Spleen (tissue), 11 donors: ENCODE measurements around the gene PLXNC1. TPM values are rescaled to one million over a fixed set of nuclear protein-coding genes. Genes with fewer than 3 reads are reported as not detected.

Experiments
- DNase-seq: peaks from one replicate; pipeline ENCODE4 v3.0.0-alpha.2; 2020
- H3K27ac ChIP-seq, 8 donors: fragments of 200-600 bp; sonication (generic) in 7 of 8; 1 replicate in 4 of 8; 2 replicates in 4 of 8; pipeline versions ENCODE4 v1.5.0 to v1.8.0; 2016 to 2021; ENCODE audit warnings: inconsistent platforms in 4 of 8, mild to moderate bottlenecking in 4 of 8, moderate library complexity in 1 of 8
- H3K27me3 ChIP-seq, 7 donors: fragments of 200-600 bp; sonication (generic) in 6 of 7; replicated peaks in 1 of 7; 1 replicate in 4 of 7; 2 replicates in 3 of 7; pipeline versions ENCODE4 v1.5.0 to v1.8.0; 2016 to 2021; ENCODE audit warnings: inconsistent platforms in 3 of 7, mild to moderate bottlenecking in 1 of 7
- H3K36me3 ChIP-seq, 6 donors: fragments of 200-600 bp; sonication (generic) in 5 of 6; 1 replicate in 4 of 6; 2 replicates in 2 of 6; pipeline versions ENCODE4 v1.5.0 to v1.8.0; 2016 to 2021; ENCODE audit warnings: inconsistent platforms in 2 of 6
- H3K4me1 ChIP-seq, 6 donors: fragments of 200-600 bp; sonication (generic) in 5 of 6; 1 replicate in 3 of 6; 2 replicates in 3 of 6; pipeline versions ENCODE4 v1.5.0 to v1.8.0; 2016 to 2021; ENCODE audit warnings: inconsistent platforms in 3 of 6
- H3K4me3 ChIP-seq, 8 donors: fragments of 200-600 bp; sonication (generic) in 7 of 8; 1 replicate in 4 of 8; 2 replicates in 4 of 8; pipeline versions ENCODE4 v1.5.0 to v1.8.0; 2016 to 2021; ENCODE audit warnings: inconsistent platforms in 4 of 8, mild to moderate bottlenecking in 4 of 8, moderate library complexity in 2 of 8
- H3K9me3 ChIP-seq, 8 donors: fragments of 200-600 bp; sonication (generic) in 7 of 8; 1 replicate in 4 of 8; 2 replicates in 4 of 8; pipeline versions ENCODE4 v1.5.0 to v1.8.0; 2016 to 2021; ENCODE audit warnings: inconsistent platforms in 4 of 8
- POLR2A ChIP-seq, 3 donors: fragments of 450-650 bp; IDR thresholded peaks; one replicate each; pipeline ENCODE4 v1.5.1; 2017; ENCODE audit warnings: antibody characterized with exemption in 3 of 3, mild to moderate bottlenecking in 1 of 3
- POLR2AphosphoS5 ChIP-seq, 3 donors: sonication (generic); formaldehyde crosslinking; IDR thresholded peaks; one replicate each; pipeline ENCODE4 v1.5.1; 2017; ENCODE audit warnings: antibody characterized with exemption in 3 of 3
- WGBS, 5 donors: extraction: QIAGEN DNeasy Blood & Tissue Kit in 3 of 5; methylation state at CpG; one replicate each; pipeline versions ENCODE4 v1.1.5 to v1.1.7; 2013 to 2018; 5-methylcytosine and 5-hydroxymethylcytosine counted together
- intact Hi-C: fragments of 100-400 bp; cut with DNase I; formaldehyde crosslinking; loops from one replicate; pipeline ENCODE4 v1.15.0; 2023; ENCODE audit warnings: low total_unique reads
- polyA plus RNA-seq, 3 donors: library from polyadenylated mRNA; stranded (reverse); fragments of 200-250 nt; gene quantifications; one replicate each; pipeline ENCODE4 v1.2.1, GENCODE V29; 2013
- total RNA-seq, 7 donors: library from RNA; depleted of rRNA in 3 of 7; stranded (reverse); fragments of >200 nt in 3 of 7; fragmentation: NEBNext Ultra II Directional in 4 of 7; extraction: Animal tissue kit (Norgen Biotek cat#: 25700) in 4 of 7; gene quantifications; one replicate each; pipeline versions ENCODE4 v1.1.0 to v1.2.1, GENCODE V29; 2016 to 2021
- TF ChIP-seq, protein P1 (sequence below), 11 experiments: fragments of 200-600 bp in 7 of 11; fragments of 450-650 bp in 4 of 11; sonication (generic) in 4 of 11; IDR thresholded peaks in 8 of 11; conservative IDR thresholded peaks in 3 of 11; 1 replicate in 7 of 11; 2 replicates in 4 of 11; pipeline versions ENCODE4 v1.4.0 to v1.8.0; 2016 to 2021; ENCODE audit warnings: antibody characterized with exemption in 11 of 11, inconsistent platforms in 4 of 11, mild to moderate bottlenecking in 1 of 11
- donor health status: healthy with polysubstance abuse.
- donor health status: DM: no; HTN: no; CAD: no; lungs with moderate emphysema.
- donor health status: DM: no; HTN: no; CAD: no.
- donor health status: Bipolar disorder and iron deficiency.
- donor health status: healthy.
- donor health status: DM: no; HTN: no; CAD: no.
- donor health status: DM: yes; HTN: yes; CAD: no.

PLXNC1 gene
- total and polyA plus RNA-seq, 10 donors = 6.8 to 138 (median 69.7) TPM

- Histone ChIP-seq H3K4me3 (no peak overlapping the region), H3K4me1 (peaks cover 0 to 27% (median 12%) of the 10 kb centered on the region in 6 donors), H3K27me3 (no peaks in the 10 kb centered on the region), H3K9me3 (no peaks in the 10 kb centered on the region), H3K36me3 (peaks cover 0 to 87% (median 25%) of the 10 kb centered on the region in 6 donors), H3K27ac (no peak overlapping the region)
- no peak for DNase-seq
- intact Hi-C loops = no loop called here
- 75 to 92% (median 83%) methylated on average over 8 of the region's 8 CpGs for WGBS, 5 donors
- TF ChIP-seq, protein P1, sequence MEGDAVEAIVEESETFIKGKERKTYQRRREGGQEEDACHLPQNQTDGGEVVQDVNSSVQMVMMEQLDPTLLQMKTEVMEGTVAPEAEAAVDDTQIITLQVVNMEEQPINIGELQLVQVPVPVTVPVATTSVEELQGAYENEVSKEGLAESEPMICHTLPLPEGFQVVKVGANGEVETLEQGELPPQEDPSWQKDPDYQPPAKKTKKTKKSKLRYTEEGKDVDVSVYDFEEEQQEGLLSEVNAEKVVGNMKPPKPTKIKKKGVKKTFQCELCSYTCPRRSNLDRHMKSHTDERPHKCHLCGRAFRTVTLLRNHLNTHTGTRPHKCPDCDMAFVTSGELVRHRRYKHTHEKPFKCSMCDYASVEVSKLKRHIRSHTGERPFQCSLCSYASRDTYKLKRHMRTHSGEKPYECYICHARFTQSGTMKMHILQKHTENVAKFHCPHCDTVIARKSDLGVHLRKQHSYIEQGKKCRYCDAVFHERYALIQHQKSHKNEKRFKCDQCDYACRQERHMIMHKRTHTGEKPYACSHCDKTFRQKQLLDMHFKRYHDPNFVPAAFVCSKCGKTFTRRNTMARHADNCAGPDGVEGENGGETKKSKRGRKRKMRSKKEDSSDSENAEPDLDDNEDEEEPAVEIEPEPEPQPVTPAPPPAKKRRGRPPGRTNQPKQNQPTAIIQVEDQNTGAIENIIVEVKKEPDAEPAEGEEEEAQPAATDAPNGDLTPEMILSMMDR (IDR thresholded peaks at IDR 0.05 in 8 of 11, conservative IDR thresholded peaks at IDR 0.05 in 3 of 11) = no peak
- TF ChIP-seq POLR2AphosphoS5 (IDR thresholded peaks at IDR 0.05) (no peak), POLR2A (IDR thresholded peaks at IDR 0.05) (no peak)
Measured at GRCh38 chr12:94228488-94228907, 80.1 kb downstream of the PLXNC1 start.

GRCh38 chr12:94229902-94230301 is 81.5 kb downstream of the PLXNC1 start:
- WGBS, 5 donors = 83 to 91% (median 89%) methylated on average over 4 of the region's 4 CpGs

GRCh38 chr12:94230357-94230905 is 82.1 kb downstream of the PLXNC1 start:
- TF ChIP-seq POLR2A (IDR thresholded peaks at IDR 0.05) = no peak
- no peak for TF ChIP-seq POLR2AphosphoS5 (IDR thresholded peaks at IDR 0.05)
- TF ChIP-seq, protein P1 (IDR thresholded peaks at IDR 0.05 in 8 of 11, conservative IDR thresholded peaks at IDR 0.05 in 3 of 11) = no peak
- H3K27me3 ChIP-seq = no peaks in the 10 kb centered on the region
- intact Hi-C loops = no loop called here
- H3K27ac ChIP-seq = peak overlapping the region in 1 of 8 donors; percentile 21
- 44 to 82% (median 67%) methylated on average over 2 of the region's 2 CpGs for WGBS, 5 donors
- no peak overlapping the region for H3K4me3 ChIP-seq
- H3K36me3 ChIP-seq = peaks cover 0 to 71% (median 18%) of the 10 kb centered on the region in 6 donors
- no peaks in the 10 kb centered on the region for H3K9me3 ChIP-seq
- DNase-seq = no peak
- H3K4me1 ChIP-seq = peaks cover 0 to 35% (median 12%) of the 10 kb centered on the region in 6 donors

More at GRCh38 chr12:94229902-94230301, 81.5 kb downstream of the PLXNC1 start:
- TF ChIP-seq, protein P1 (IDR thresholded peaks at IDR 0.05 in 8 of 11, conservative IDR thresholded peaks at IDR 0.05 in 3 of 11) = no peak
- no peak for TF ChIP-seq POLR2A (IDR thresholded peaks at IDR 0.05)
- TF ChIP-seq POLR2AphosphoS5 (IDR thresholded peaks at IDR 0.05) = no peak
- peaks cover 0 to 30% (median 12%) of the 10 kb centered on the region in 6 donors for H3K4me1 ChIP-seq
- no peak for DNase-seq
- peaks cover 0 to 73% (median 19%) of the 10 kb centered on the region in 6 donors for H3K36me3 ChIP-seq
- intact Hi-C loops = no loop called here
- peak overlapping the region in 1 of 8 donors; percentile 21 for H3K27ac ChIP-seq
- H3K4me3 ChIP-seq = no peak overlapping the region
- no peaks in the 10 kb centered on the region for H3K9me3 ChIP-seq
- no peaks in the 10 kb centered on the region for H3K27me3 ChIP-seq

- peaks cover 0 to 35% (median 12%) of the 10 kb centered on the region in 6 donors for H3K4me1 ChIP-seq
Measured at GRCh38 chr12:94231709-94232108, 83.3 kb downstream of the PLXNC1 start.

More at GRCh38 chr12:94231709-94232108, 83.3 kb downstream of the PLXNC1 start:
- no peak for TF ChIP-seq POLR2AphosphoS5 (IDR thresholded peaks at IDR 0.05)
- TF ChIP-seq POLR2A (IDR thresholded peaks at IDR 0.05) = no peak
- TF ChIP-seq, protein P1 (IDR thresholded peaks at IDR 0.05 in 8 of 11, conservative IDR thresholded peaks at IDR 0.05 in 3 of 11) = no peak
- no peak for DNase-seq
- H3K9me3 ChIP-seq = no peaks in the 10 kb centered on the region
- peak overlapping the region in 1 of 8 donors; percentile 2 for H3K27ac ChIP-seq
- WGBS, 5 donors = 45 to 78% (median 68%) methylated on average over 3 of the region's 3 CpGs
- H3K27me3 ChIP-seq = no peaks in the 10 kb centered on the region
- peaks cover 0 to 71% (median 13%) of the 10 kb centered on the region in 6 donors for H3K36me3 ChIP-seq
- intact Hi-C loops = no loop called here
- no peak overlapping the region for H3K4me3 ChIP-seq
